Right atrium auricular region (tissue), 2 donors: Measurements from ENCODE around the gene SAPCD2. TPM values are rescaled to one million over a fixed set of nuclear protein-coding genes. Genes with fewer than 3 reads are reported as not detected.

Source experiments
- DNase-seq: peaks from one replicate; pipeline ENCODE4 v3.0.0-alpha.2; 2019; ENCODE audit warnings: low spot score
- H3K27ac ChIP-seq, 2 donors: fragments of 200-600 bp; sonication (generic); 1 replicate in 1 of 2; 2 replicates in 1 of 2; pipeline ENCODE4 v1.5.1; 2016 to 2019
- H3K27me3 ChIP-seq, 2 donors: fragments of 200-600 bp; sonication (generic); one replicate each; pipeline versions ENCODE4 v1.5.1 to v1.6.0; 2017 to 2019
- H3K36me3 ChIP-seq: fragments of 200-600 bp; sonication (generic); one replicate; pipeline ENCODE4 v1.5.1; 2016
- H3K4me1 ChIP-seq, 2 donors: fragments of 200-600 bp; sonication (generic); one replicate each; pipeline versions ENCODE4 v1.5.1 to v1.6.0; 2017 to 2019
- H3K4me3 ChIP-seq, 2 donors: fragments of 200-600 bp; sonication (generic); 1 replicate in 1 of 2; 2 replicates in 1 of 2; pipeline ENCODE4 v1.5.1; 2017 to 2019; ENCODE audit warnings: mild to moderate bottlenecking in 1 of 2, moderate library complexity in 1 of 2
- H3K9me3 ChIP-seq, 2 donors: fragments of 200-600 bp; sonication (generic); one replicate each; pipeline ENCODE4 v1.5.1; 2019
- CTCF ChIP-seq, 2 donors: fragments of 200-600 bp; sonication (generic); IDR thresholded peaks; one replicate each; pipeline ENCODE4 v1.5.1; 2019; ENCODE audit warnings: antibody characterized with exemption in 2 of 2
- total RNA-seq, 2 donors: library from RNA; depleted of rRNA; stranded (reverse); fragments of >200 nt; gene quantifications; one replicate each; pipeline ENCODE4 v1.1.0, GENCODE V29; 2016

SAPCD2 gene
- total RNA-seq, 2 donors from 2014 or later: 0.12 to 0.63 TPM

GRCh38 chr9:137013571-137013940 is 56.8 kb downstream of the SAPCD2 start:
- no peak for TF ChIP-seq CTCF (IDR thresholded peaks at IDR 0.05)
- H3K27ac ChIP-seq: no peak overlapping the region
- DNase-seq: no peak
- peaks cover 57% of the 10 kb centered on the region for H3K36me3 ChIP-seq
- H3K4me3 ChIP-seq: no peak overlapping the region
- H3K9me3 ChIP-seq: no peaks in the 10 kb centered on the region
- no peaks in the 10 kb centered on the region for H3K4me1 ChIP-seq
- H3K27me3 ChIP-seq: no peaks in the 10 kb centered on the region

GRCh38 chr9:137012694-137013570 is 57.4 kb downstream of the SAPCD2 start:
- peaks cover 62% of the 10 kb centered on the region for H3K36me3 ChIP-seq
- no peak for DNase-seq
- no peak for TF ChIP-seq CTCF (IDR thresholded peaks at IDR 0.05)
- no peaks in the 10 kb centered on the region for H3K27me3 ChIP-seq
- H3K4me3 ChIP-seq: no peak overlapping the region
- no peak overlapping the region for H3K27ac ChIP-seq
- H3K4me1 ChIP-seq: no peaks in the 10 kb centered on the region
- H3K9me3 ChIP-seq: no peaks in the 10 kb centered on the region

Other genes starting within 250 kb of the SAPCD2 start
- gene AJM1, start 228.1 kb downstream of the SAPCD2 start, total RNA-seq: 1 to 10 TPM; 2.7 to 3.0 TPM
- 100 to 1,000 TPM; 140 to 154 TPM for gene PHPT1, start 221.1 kb downstream of the SAPCD2 start, total RNA-seq
- gene MAMDC4, start 218.2 kb downstream of the SAPCD2 start, total RNA-seq: 1 to 10 TPM; 1.7 to 2.0 TPM
- gene EDF1, start 204.2 kb downstream of the SAPCD2 start, total RNA-seq: 100 to 1,000 TPM; 329 to 428 TPM
- 1 to 10 TPM; 1.9 to 4.1 TPM for gene TRAF2, start 184.0 kb downstream of the SAPCD2 start, total RNA-seq
- gene FBXW5, start 125.8 kb downstream of the SAPCD2 start, total RNA-seq: 100 to 1,000 TPM; 203 to 233 TPM
- gene C8G, start 125.3 kb downstream of the SAPCD2 start, total RNA-seq: not detected
- gene LCN12, start 118.3 kb downstream of the SAPCD2 start, total RNA-seq: 10 to 100 TPM; 10.8 to 11.3 TPM
- 1,000 to 10,000 TPM; 1,799 to 2,426 TPM for gene PTGDS, start 93.1 kb downstream of the SAPCD2 start, total RNA-seq
- gene LCNL1, start 87.6 kb downstream of the SAPCD2 start, total RNA-seq: 1 to 10 TPM in 1 of 2 donors, under 1 TPM in 1; 0.24 to 1.1 TPM
- gene PAXX, start 78.1 kb downstream of the SAPCD2 start, total RNA-seq: 10 to 100 TPM; 27.4 to 37.5 TPM
- 10 to 100 TPM in 1 of 2 donors, 1 to 10 TPM in 1; 6.5 to 11.8 TPM for gene CLIC3, start 74.0 kb downstream of the SAPCD2 start, total RNA-seq
- 10 to 100 TPM; 28.3 to 28.5 TPM for gene ABCA2, start 42.3 kb downstream of the SAPCD2 start, total RNA-seq
- gene FUT7, start 38.5 kb downstream of the SAPCD2 start, total RNA-seq: under 1 TPM in 1 of 2 donors, not detected in 1; 0.28 TPM
- gene NPDC1, start 24.4 kb downstream of the SAPCD2 start, total RNA-seq: 10 to 100 TPM; 49.7 to 57.8 TPM
- gene ENTPD2, start 16.5 kb downstream of the SAPCD2 start, total RNA-seq: under 1 TPM; 0.41 to 0.67 TPM
- 1 to 10 TPM; 4.3 to 6.3 TPM for gene UAP1L1, start 7.0 kb upstream of the SAPCD2 start, total RNA-seq
- gene MAN1B1, start 16.4 kb upstream of the SAPCD2 start, total RNA-seq: 10 to 100 TPM; 20.9 to 26.8 TPM
- 100 to 1,000 TPM; 165 to 188 TPM for gene DPP7, start 44.2 kb upstream of the SAPCD2 start, total RNA-seq
- gene GRIN1, start 68.6 kb upstream of the SAPCD2 start, total RNA-seq: not detected
- gene LRRC26, start 99.5 kb upstream of the SAPCD2 start, total RNA-seq: not detected
- gene TMEM210, start 101.5 kb upstream of the SAPCD2 start, total RNA-seq: not detected
- gene ANAPC2, start 118.0 kb upstream of the SAPCD2 start, total RNA-seq: 10 to 100 TPM; 10.8 to 12.1 TPM
- gene SSNA1, start 118.1 kb upstream of the SAPCD2 start, total RNA-seq: 10 to 100 TPM; 67.1 to 72.0 TPM
- gene TPRN, start 130.2 kb upstream of the SAPCD2 start, total RNA-seq: 1 to 10 TPM; 6.4 to 6.8 TPM
- 10 to 100 TPM; 31.4 to 33.9 TPM for gene TMEM203, start 135.1 kb upstream of the SAPCD2 start, total RNA-seq
- 1 to 10 TPM; 6.6 TPM for gene NDOR1, start 135.1 kb upstream of the SAPCD2 start, total RNA-seq
- gene RNF208, start 151.7 kb upstream of the SAPCD2 start, total RNA-seq: 1 to 10 TPM; 5.9 to 7.9 TPM
- under 1 TPM; 0.35 to 0.85 TPM for gene CYSRT1, start 154.6 kb upstream of the SAPCD2 start, total RNA-seq
- not detected for gene RNF224, start 156.9 kb upstream of the SAPCD2 start, total RNA-seq
- not detected for gene SLC34A3, start 160.3 kb upstream of the SAPCD2 start, total RNA-seq
- 100 to 1,000 TPM; 310 to 394 TPM for gene TUBB4B, start 170.7 kb upstream of the SAPCD2 start, total RNA-seq
- not detected for gene STPG3, start 180.7 kb upstream of the SAPCD2 start, total RNA-seq
- gene NELFB, start 184.8 kb upstream of the SAPCD2 start, total RNA-seq: 10 to 100 TPM; 30.0 to 38.0 TPM
- gene TOR4A, start 207.2 kb upstream of the SAPCD2 start, total RNA-seq: 10 to 100 TPM in 1 of 2 donors, 1 to 10 TPM in 1; 9.4 to 16.8 TPM
- gene NRARP, start 231.7 kb upstream of the SAPCD2 start, total RNA-seq: 10 to 100 TPM in 1 of 2 donors, 1 to 10 TPM in 1; 5.6 to 13.3 TPM